PC-3 (cell line): ENCODE measurements around the gene MGMT.

Source experiments
- CTCF ChIP-seq: fragments of 300-600 bp; sonication (generic); conservative IDR thresholded peaks from 2 replicates; pipeline ENCODE4 v1.5.1; 2017; ENCODE audit warnings: antibody characterized with exemption, low read depth, mild to moderate bottlenecking, low read length
- EZH2 ChIP-seq: fragments of 300-600 bp; sonication (generic); IDR thresholded peaks from one replicate; pipeline ENCODE4 v1.6.1; 2017; ENCODE audit warnings: antibody characterized with exemption, mild to moderate bottlenecking, low read length; ENCODE audit not compliant: unreplicated experiment

DNA sequence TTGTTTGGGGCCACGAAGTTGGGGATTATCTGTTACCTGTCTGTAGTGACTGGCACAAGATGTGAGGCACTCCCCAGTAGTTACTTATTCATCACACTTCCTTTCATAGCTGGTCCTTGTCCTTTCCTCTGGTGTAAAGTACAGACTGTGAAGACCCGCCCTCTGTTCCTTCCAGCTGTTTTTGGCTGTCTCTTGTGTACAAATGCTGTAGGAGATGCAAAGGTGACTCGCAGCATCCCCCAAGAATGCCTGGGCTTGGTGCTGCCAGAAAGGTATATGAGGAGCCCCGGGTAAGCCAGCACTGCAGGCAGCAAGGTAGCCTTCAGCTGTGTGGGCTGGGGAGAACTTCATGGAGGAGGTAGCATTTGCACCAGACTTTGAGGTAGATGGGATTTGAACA, 260.5 kb downstream of the MGMT start:
- TF ChIP-seq EZH2 (no peak), CTCF (no peak)
